Measurements from ENCODE around the gene THAP4. TPM values are rescaled to one million over a fixed set of nuclear protein-coding genes. Genes with fewer than 3 reads are reported as not detected.

The THAP4 gene
- total RNA-seq, 1 donor from 2014 or later, result 46.0 TPM

DNA sequence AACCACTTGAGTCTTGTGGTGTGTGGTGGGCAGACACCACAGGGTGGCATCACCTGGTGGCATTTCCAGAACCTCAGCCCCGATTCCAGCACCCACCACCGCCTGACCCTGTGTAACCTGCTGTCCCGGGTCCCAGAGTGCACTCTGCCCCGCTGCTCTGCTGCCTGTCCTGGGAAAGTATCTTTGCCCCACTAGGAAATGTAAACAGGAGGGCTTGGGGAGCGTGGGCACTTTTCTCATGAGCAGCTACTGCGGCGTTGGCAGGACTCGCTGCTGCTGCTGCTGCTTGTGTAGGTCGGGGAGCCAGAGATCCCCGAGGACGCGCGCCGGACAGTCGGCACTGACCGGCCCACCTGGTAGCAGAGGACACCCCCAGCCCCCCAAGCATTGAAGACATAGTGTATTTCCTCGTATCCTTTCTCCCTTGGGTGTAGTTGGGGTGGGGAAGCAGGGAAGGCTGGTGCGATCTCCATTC is 36.3 kb upstream of the THAP4 start:
- H3K79me2 ChIP-seq (ENCODE audit: insufficient read depth, low read length), result peaks cover 3% of the 10 kb centered on the region
- no peak overlapping the region for H3K4me2 ChIP-seq (ENCODE audit: low read length)
- peaks cover 4% of the 10 kb centered on the region for H3K36me3 ChIP-seq (ENCODE audit: insufficient read depth, low read length)
- H3K9ac ChIP-seq (ENCODE audit: low read length), result no peak overlapping the region
- Mint-ChIP-seq H3K36me3 (ENCODE audit: low read depth, unreplicated experiment) (peaks cover 12% of the 10 kb centered on the region), H3K27ac (ENCODE audit: unreplicated experiment) (no peak overlapping the region), H3K27me3 (ENCODE audit: low read depth, unreplicated experiment) (no peaks in the 10 kb centered on the region), H3K4me1 (ENCODE audit: low read depth, unreplicated experiment) (no peaks in the 10 kb centered on the region), H3K4me3 (ENCODE audit: unreplicated experiment) (no peak overlapping the region), H3K9me3 (ENCODE audit: unreplicated experiment) (no peaks in the 10 kb centered on the region)
- TF ChIP-seq EZH2 (IDR thresholded peaks at IDR 0.05; ENCODE audit: insufficient read depth, low read length), result no peak
- TF ChIP-seq CTCF (IDR thresholded peaks at IDR 0.05; ENCODE audit: insufficient read depth, low read depth, low read length), result no peak
- H3K27me3 ChIP-seq (ENCODE audit: insufficient read depth, low read length), result no peaks in the 10 kb centered on the region
- H3K9me3 ChIP-seq (ENCODE audit: insufficient read depth, low read depth, low read length), result no peaks in the 10 kb centered on the region
- H3K27ac ChIP-seq (ENCODE audit: low read depth, low read length), result no peak overlapping the region
- peaks cover 4% of the 10 kb centered on the region for H4K20me1 ChIP-seq (ENCODE audit: insufficient read depth, low read length)
- no peak overlapping the region for H3K4me3 ChIP-seq (ENCODE audit: insufficient read depth, low read depth, low read length)
- DNase-seq (ENCODE audit: low read depth) (no peak), FAIRE-seq (no peak)
- H2AFZ ChIP-seq (ENCODE audit: low read depth, low read length), result no peak overlapping the region
- H3K4me1 ChIP-seq (ENCODE audit: insufficient read depth, low read length), result no peaks in the 10 kb centered on the region

GRCh38 chr2:241672243-241673188 is 35.6 kb upstream of the THAP4 start:
- no peak overlapping the region for H3K4me2 ChIP-seq (ENCODE audit: low read length)
- no peak overlapping the region for H3K27ac Mint-ChIP-seq (ENCODE audit: unreplicated experiment)
- H3K9me3 ChIP-seq (ENCODE audit: insufficient read depth, low read depth, low read length), result no peaks in the 10 kb centered on the region
- FAIRE-seq (no peak), DNase-seq (ENCODE audit: low read depth) (no peak)
- no peak overlapping the region for H3K4me3 Mint-ChIP-seq (ENCODE audit: unreplicated experiment)
- H3K27me3 Mint-ChIP-seq (ENCODE audit: low read depth, unreplicated experiment), result no peaks in the 10 kb centered on the region
- no peaks in the 10 kb centered on the region for H3K4me1 Mint-ChIP-seq (ENCODE audit: low read depth, unreplicated experiment)
- no peak overlapping the region for H3K27ac ChIP-seq (ENCODE audit: low read depth, low read length)
- no peaks in the 10 kb centered on the region for H3K9me3 Mint-ChIP-seq (ENCODE audit: unreplicated experiment)
- H4K20me1 ChIP-seq (ENCODE audit: insufficient read depth, low read length), result peaks cover 4% of the 10 kb centered on the region
- H3K79me2 ChIP-seq (ENCODE audit: insufficient read depth, low read length), result peaks cover 3% of the 10 kb centered on the region
- peaks cover 2% of the 10 kb centered on the region for H3K36me3 ChIP-seq (ENCODE audit: insufficient read depth, low read length)
- H3K9ac ChIP-seq (ENCODE audit: low read length), result no peak overlapping the region
- H3K27me3 ChIP-seq (ENCODE audit: insufficient read depth, low read length), result no peaks in the 10 kb centered on the region
- no peak for TF ChIP-seq CTCF (IDR thresholded peaks at IDR 0.05; ENCODE audit: insufficient read depth, low read depth, low read length)
- TF ChIP-seq EZH2 (IDR thresholded peaks at IDR 0.05; ENCODE audit: insufficient read depth, low read length), result no peak
- no peaks in the 10 kb centered on the region for H3K4me1 ChIP-seq (ENCODE audit: insufficient read depth, low read length)
- no peak overlapping the region for H2AFZ ChIP-seq (ENCODE audit: low read depth, low read length)
- no peak overlapping the region for H3K4me3 ChIP-seq (ENCODE audit: insufficient read depth, low read depth, low read length)
- peaks cover 8% of the 10 kb centered on the region for H3K36me3 Mint-ChIP-seq (ENCODE audit: low read depth, unreplicated experiment)
